PC-9 (cell line): ENCODE measurements around the gene PANX3. TPM values are rescaled to one million over a fixed set of nuclear protein-coding genes. Genes with fewer than 3 reads are reported as not detected.

Experiments
- BruUV-seq: library from RNA; stranded (reverse); fragments of 400-500 nt; replicated peaks from 2 replicates; lab custom pipeline; 2021; lab: Mats Ljungman, UMichigan
- CTCF ChIA-PET: fragments of 300-600 bp; sonication (Branson Sonifier 250); formaldehyde crosslinking; loops from one replicate; lab custom pipeline; 2022; ENCODE audit warnings: antibody characterized with exemption; lab: Charles Lee
- POLR2A ChIA-PET: fragments of 300-600 bp; sonication (Branson Sonifier 250); formaldehyde crosslinking; loops from one replicate; lab custom pipeline; 2022; ENCODE audit warnings: antibody characterized with exemption; ENCODE audit not compliant: unreplicated experiment; lab: Charles Lee
- DNase-seq, 2 experiments: peaks; one replicate each; pipeline versions ENCODE4 v3.0.0 to v3.0.0-alpha.2; 2015 to 2022; ENCODE audit warnings: mixed read lengths in 1 of 2
- H2AFZ ChIP-seq: fragments of 200-600 bp; sonication (generic); 2 replicates; pipeline ENCODE4 v1.8.1; 2017; ENCODE audit warnings: antibody characterized with exemption
- H3F3A ChIP-seq: fragments of 200-600 bp; sonication (generic); 2 replicates; pipeline ENCODE4 v1.8.1; 2017; ENCODE audit warnings: antibody characterized with exemption, mild to moderate bottlenecking, low read depth; ENCODE audit not compliant: insufficient read depth
- H3K27ac ChIP-seq: fragments of 200-600 bp; sonication (generic); 2 replicates; pipeline ENCODE4 v1.6.1; 2016; ENCODE audit warnings: mixed run types
- H3K27me3 ChIP-seq: fragments of 200-600 bp; sonication (generic); 2 replicates; pipeline ENCODE4 v1.6.1; 2016; ENCODE audit warnings: low read depth, mixed run types; ENCODE audit not compliant: insufficient read depth
- H3K36me3 ChIP-seq: fragments of 200-600 bp; sonication (generic); 2 replicates; pipeline ENCODE4 v1.6.1; 2016; ENCODE audit warnings: low read depth, mixed run types
- H3K4me1 ChIP-seq: fragments of 200-600 bp; sonication (generic); replicated peaks from 2 replicates; pipeline ENCODE4 v1.6.1; 2016; ENCODE audit warnings: mixed run types; ENCODE audit not compliant: insufficient read depth
- H3K4me2 ChIP-seq: fragments of 200-600 bp; sonication (generic); 2 replicates; pipeline ENCODE4 v1.6.1; 2017; ENCODE audit warnings: mixed run types
- H3K4me3 ChIP-seq: fragments of 200-600 bp; sonication (generic); 2 replicates; pipeline ENCODE4 v1.6.1; 2016; ENCODE audit warnings: mixed run types
- H3K79me2 ChIP-seq: fragments of 200-600 bp; sonication (generic); 2 replicates; pipeline ENCODE4 v1.6.1; 2017; ENCODE audit warnings: low read depth, mixed run types
- H3K9me2 ChIP-seq: fragments of 200-600 bp; sonication (generic); 2 replicates; pipeline ENCODE4 v1.8.1; 2017; ENCODE audit warnings: mild to moderate bottlenecking; ENCODE audit not compliant: insufficient read depth
- H3K9me3 ChIP-seq: fragments of 200-600 bp; sonication (generic); 2 replicates; pipeline ENCODE4 v1.8.1; 2016; ENCODE audit warnings: low read depth; ENCODE audit not compliant: insufficient read depth
- H4K20me1 ChIP-seq: fragments of 200-600 bp; sonication (generic); 2 replicates; pipeline ENCODE4 v1.8.1; 2017; ENCODE audit not compliant: insufficient read depth
- EZH2 ChIP-seq: fragments of 200-600 bp; sonication (generic); IDR thresholded peaks from 2 replicates; pipeline ENCODE4 v1.8.0; 2017; ENCODE audit warnings: antibody characterized with exemption, low read depth
- intact Hi-C: fragments of 100-400 bp; cut with micrococcal nuclease; formaldehyde crosslinking; loops from one replicate; pipeline ENCODE4 v1.10.0; 2022; ENCODE audit not compliant: unreplicated experiment
- total RNA-seq: library from RNA; stranded (reverse); gene quantifications from 2 replicates; pipeline ENCODE4 v1.2.3, GENCODE V29; 2021
- TF ChIP-seq, protein P1 (sequence below): fragments of 200-600 bp; sonication (generic); conservative IDR thresholded peaks from 2 replicates; pipeline ENCODE4 v1.6.1; 2017; ENCODE audit warnings: mixed run types, antibody characterized with exemption, mild to moderate bottlenecking, moderate library complexity

Gene PANX3
- total RNA-seq, 1 experiment from 2014 or later, result not detected

DNA sequence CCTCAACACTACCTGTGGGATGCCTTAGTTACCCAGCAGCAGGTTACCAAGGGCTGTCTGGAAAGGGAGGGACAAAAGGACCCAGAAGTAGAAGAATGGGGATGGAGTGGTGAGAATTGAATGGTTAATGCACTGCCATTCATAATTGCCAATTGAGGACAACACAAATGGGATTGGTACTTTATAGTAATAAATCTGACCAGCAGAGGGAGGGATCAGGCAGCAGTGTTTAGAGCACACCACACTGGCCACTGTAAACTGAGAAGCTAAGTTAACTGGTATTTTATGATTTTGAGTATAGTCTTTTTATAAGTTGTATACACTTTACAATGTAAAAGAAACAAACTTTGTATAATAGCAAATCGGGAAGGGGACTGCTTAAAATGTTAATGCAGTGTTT is 22.1 kb downstream of the PANX3 start:
- peaks cover 6% of the 10 kb centered on the region; the same call in 1 of the 2 replicates for H4K20me1 ChIP-seq
- no peaks in the 10 kb centered on the region for H3K9me3 ChIP-seq
- TF ChIP-seq, protein P1, sequence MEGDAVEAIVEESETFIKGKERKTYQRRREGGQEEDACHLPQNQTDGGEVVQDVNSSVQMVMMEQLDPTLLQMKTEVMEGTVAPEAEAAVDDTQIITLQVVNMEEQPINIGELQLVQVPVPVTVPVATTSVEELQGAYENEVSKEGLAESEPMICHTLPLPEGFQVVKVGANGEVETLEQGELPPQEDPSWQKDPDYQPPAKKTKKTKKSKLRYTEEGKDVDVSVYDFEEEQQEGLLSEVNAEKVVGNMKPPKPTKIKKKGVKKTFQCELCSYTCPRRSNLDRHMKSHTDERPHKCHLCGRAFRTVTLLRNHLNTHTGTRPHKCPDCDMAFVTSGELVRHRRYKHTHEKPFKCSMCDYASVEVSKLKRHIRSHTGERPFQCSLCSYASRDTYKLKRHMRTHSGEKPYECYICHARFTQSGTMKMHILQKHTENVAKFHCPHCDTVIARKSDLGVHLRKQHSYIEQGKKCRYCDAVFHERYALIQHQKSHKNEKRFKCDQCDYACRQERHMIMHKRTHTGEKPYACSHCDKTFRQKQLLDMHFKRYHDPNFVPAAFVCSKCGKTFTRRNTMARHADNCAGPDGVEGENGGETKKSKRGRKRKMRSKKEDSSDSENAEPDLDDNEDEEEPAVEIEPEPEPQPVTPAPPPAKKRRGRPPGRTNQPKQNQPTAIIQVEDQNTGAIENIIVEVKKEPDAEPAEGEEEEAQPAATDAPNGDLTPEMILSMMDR, result peak; percentile 44; the same call in 1 of the 2 replicates
- no peak for TF ChIP-seq EZH2
- ChIA-PET POLR2A (no interaction called here), CTCF (no interaction called here)
- no peaks in the 10 kb centered on the region for H3K27me3 ChIP-seq
- peaks cover 3% of the 10 kb centered on the region; the same call in 1 of the 2 replicates for H3F3A ChIP-seq
- H3K4me3 ChIP-seq, result no peak overlapping the region
- intact Hi-C loops, result no loop called here
- no peak overlapping the region for H3K27ac ChIP-seq
- no peaks in the 10 kb centered on the region for H3K4me1 ChIP-seq
- H3K9me2 ChIP-seq, result no peaks in the 10 kb centered on the region
- no peak overlapping the region for H2AFZ ChIP-seq
- peaks cover 13% of the 10 kb centered on the region for H3K36me3 ChIP-seq
- H3K79me2 ChIP-seq, result no peaks in the 10 kb centered on the region
- no peak overlapping the region for H3K4me2 ChIP-seq
- DNase-seq, result no peak
- no TSS peak for BruUV-seq

DNA sequence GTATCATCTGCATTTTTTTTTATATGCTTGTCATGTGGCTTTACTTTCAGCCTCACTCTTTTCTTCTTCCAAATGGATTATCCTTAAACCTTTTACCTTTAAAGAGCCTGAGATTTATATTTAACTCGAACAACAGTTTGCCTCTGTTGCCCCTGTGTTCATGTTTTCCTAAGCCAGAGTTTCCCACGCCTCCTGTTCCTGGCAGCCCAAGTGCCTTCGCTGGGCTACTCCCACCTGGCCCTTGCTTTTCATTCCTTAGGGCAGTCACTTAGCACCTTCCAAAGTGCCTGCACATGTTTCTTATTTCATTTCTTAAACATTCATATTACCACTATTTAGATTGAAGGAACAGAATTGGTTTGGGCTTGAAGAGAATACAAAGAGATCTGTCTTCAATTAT is 24.7 kb downstream of the PANX3 start:
- H4K20me1 ChIP-seq, result peaks cover 6% of the 10 kb centered on the region; the same call in 1 of the 2 replicates
- intact Hi-C loops, result no loop called here
- TF ChIP-seq EZH2, result no peak
- TF ChIP-seq, protein P1, result no peak
- H3K4me1 ChIP-seq, result no peaks in the 10 kb centered on the region
- H2AFZ ChIP-seq, result no peak overlapping the region
- no peak for DNase-seq
- H3K9me2 ChIP-seq, result no peaks in the 10 kb centered on the region
- no peak overlapping the region for H3K4me2 ChIP-seq
- ChIA-PET CTCF (no interaction called here), POLR2A (no interaction called here)
- BruUV-seq, result no TSS peak
- peaks cover 13% of the 10 kb centered on the region; the same call in 1 of the 2 replicates for H3K36me3 ChIP-seq
- no peaks in the 10 kb centered on the region for H3K9me3 ChIP-seq
- peaks cover 7% of the 10 kb centered on the region; the same call in 1 of the 2 replicates for H3F3A ChIP-seq
- H3K4me3 ChIP-seq, result no peak overlapping the region
- no peak overlapping the region for H3K27ac ChIP-seq
- no peaks in the 10 kb centered on the region for H3K79me2 ChIP-seq
- H3K27me3 ChIP-seq, result no peaks in the 10 kb centered on the region

DNA sequence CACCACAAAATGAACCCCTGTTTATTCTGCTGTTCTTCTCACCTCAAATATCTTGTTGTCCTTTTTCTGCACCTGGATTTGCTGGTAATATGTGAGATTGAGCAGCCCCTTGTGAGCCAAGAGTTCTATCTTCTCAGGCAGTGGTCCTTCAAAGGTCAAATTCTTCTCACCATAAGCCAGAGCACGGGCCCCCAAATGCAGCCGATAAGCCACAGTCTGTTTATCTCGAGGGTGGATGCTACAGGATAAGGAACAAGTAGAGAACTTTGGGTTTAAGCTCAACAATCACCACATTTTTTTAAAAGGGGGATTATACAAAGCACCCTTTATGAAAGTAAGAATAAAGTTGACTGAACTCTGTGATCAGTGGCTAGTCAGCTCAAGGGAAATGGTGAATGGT is 27.3 kb downstream of the PANX3 start:
- intact Hi-C loops, result no loop called here
- POLR2A ChIA-PET, result no interaction called here
- Histone ChIP-seq H3F3A (peaks cover 7% of the 10 kb centered on the region; the same call in 1 of the 2 replicates), H3K4me3 (no peak overlapping the region), H3K9me2 (no peaks in the 10 kb centered on the region), H3K4me1 (no peaks in the 10 kb centered on the region), H3K4me2 (no peak overlapping the region), H3K27me3 (no peaks in the 10 kb centered on the region), H3K79me2 (no peaks in the 10 kb centered on the region), H4K20me1 (peaks cover 4% of the 10 kb centered on the region; the same call in 1 of the 2 replicates), H2AFZ (no peak overlapping the region), H3K36me3 (peaks cover 13% of the 10 kb centered on the region; the same call in 1 of the 2 replicates), H3K9me3 (no peaks in the 10 kb centered on the region), H3K27ac (no peak overlapping the region)
- no TSS peak for BruUV-seq
- CTCF ChIA-PET, result no interaction called here
- no peak for DNase-seq
- TF ChIP-seq EZH2, result no peak
- TF ChIP-seq, protein P1, result no peak
